H9 (cell line): ENCODE measurements around the gene PLPP6. TPM values are rescaled to one million over a fixed set of nuclear protein-coding genes. Genes with fewer than 3 reads are reported as not detected.
A peak's percentile ranks its signal among the peaks of the same experiment; 100 is the strongest.

ENCODE experiments used
- DNase-seq: peaks from one replicate; pipeline ENCODE4 v3.0.0-alpha.2; 2017
- H2AFZ ChIP-seq: one replicate; pipeline ENCODE4 v1.6.1; 2013; ENCODE audit warnings: mild to moderate bottlenecking, low read length, control low read depth, moderate library complexity
- H2AK5ac ChIP-seq: 2 replicates; pipeline ENCODE4 v1.6.1; 2013; ENCODE audit warnings: low read length, control low read depth, mixed read lengths; ENCODE audit not compliant: insufficient read length
- H2BK120ac ChIP-seq: one replicate; pipeline ENCODE4 v1.6.1; 2013; ENCODE audit warnings: low read depth, mild to moderate bottlenecking, low read length, control low read depth, inconsistent platforms; ENCODE audit not compliant: poor library complexity, severe bottlenecking
- H2BK12ac ChIP-seq: 2 replicates; pipeline ENCODE4 v1.6.1; 2013; ENCODE audit warnings: low read length, control low read depth, mixed read lengths, low read depth; ENCODE audit not compliant: insufficient read length
- H2BK15ac ChIP-seq: 2 replicates; pipeline ENCODE4 v1.6.1; 2013; ENCODE audit warnings: low read depth, low read length, control low read depth
- H2BK20ac ChIP-seq: one replicate; pipeline ENCODE4 v1.6.1; 2013; ENCODE audit warnings: low read depth, mild to moderate bottlenecking, low read length, control low read depth, inconsistent platforms; ENCODE audit not compliant: poor library complexity, severe bottlenecking
- H2BK5ac ChIP-seq: 2 replicates; pipeline ENCODE4 v1.6.1; 2013; ENCODE audit warnings: low read length, control low read depth, mixed read lengths; ENCODE audit not compliant: insufficient read length
- H3K14ac ChIP-seq: 2 replicates; pipeline ENCODE4 v1.6.1; 2013; ENCODE audit warnings: low read length, control low read depth; ENCODE audit not compliant: insufficient read depth
- H3K18ac ChIP-seq: 2 replicates; pipeline ENCODE4 v1.6.1; 2013; ENCODE audit warnings: low read depth, mild to moderate bottlenecking, mixed read lengths, low read length, control low read depth; ENCODE audit not compliant: insufficient read length
- H3K23ac ChIP-seq: 2 replicates; pipeline ENCODE4 v1.6.1; 2013; ENCODE audit warnings: low read length, control low read depth, mixed read lengths, low read depth; ENCODE audit not compliant: insufficient read length
- H3K23me2 ChIP-seq: 2 replicates; pipeline ENCODE4 v1.6.1; 2013; ENCODE audit warnings: low read depth, mild to moderate bottlenecking, mixed read lengths, low read length, control low read depth; ENCODE audit not compliant: insufficient read length, poor library complexity, severe bottlenecking
- H3K27ac ChIP-seq: 2 replicates; pipeline ENCODE4 v1.5.1; 2013; ENCODE audit warnings: low read length, control low read depth, mixed read lengths, low read depth; ENCODE audit not compliant: insufficient read length
- H3K27me3 ChIP-seq: 2 replicates; pipeline ENCODE4 v1.6.1; 2013; ENCODE audit warnings: low read length, control low read depth, inconsistent platforms; ENCODE audit not compliant: insufficient read depth
- H3K4ac ChIP-seq: 2 replicates; pipeline ENCODE4 v1.6.1; 2013; ENCODE audit warnings: low read depth, mild to moderate bottlenecking, control low read depth, inconsistent platforms, low read length, moderate library complexity
- H3K4me1 ChIP-seq: 2 replicates; pipeline ENCODE4 v1.6.1; 2013; ENCODE audit warnings: low read length, control low read depth, inconsistent platforms; ENCODE audit not compliant: insufficient read depth
- H3K4me2 ChIP-seq: 2 replicates; pipeline ENCODE4 v1.6.1; 2013; ENCODE audit warnings: low read length, control low read depth, mixed read lengths; ENCODE audit not compliant: insufficient read length, insufficient read depth
- H3K56ac ChIP-seq: 2 replicates; pipeline ENCODE4 v1.6.1; 2013; ENCODE audit warnings: low read depth, mild to moderate bottlenecking, mixed read lengths, low read length, control low read depth; ENCODE audit not compliant: insufficient read length
- H3K79me1 ChIP-seq: 2 replicates; pipeline ENCODE4 v1.6.1; 2013; ENCODE audit warnings: low read depth, mild to moderate bottlenecking, moderate library complexity, low read length, control low read depth, inconsistent platforms; ENCODE audit not compliant: insufficient read depth, poor library complexity, severe bottlenecking
- H3K79me2 ChIP-seq: 2 replicates; pipeline ENCODE4 v1.6.1; 2013; ENCODE audit warnings: low read length, control low read depth, inconsistent platforms; ENCODE audit not compliant: insufficient read depth
- H3K9ac ChIP-seq: 2 replicates; pipeline ENCODE4 v1.6.1; 2013; ENCODE audit warnings: low read length, control low read depth, mixed read lengths; ENCODE audit not compliant: insufficient read length; ENCODE audit errors: extremely low read depth
- H3K9me3 ChIP-seq: one replicate; pipeline ENCODE4 v1.6.1; 2013; ENCODE audit warnings: low read depth, low read length, inconsistent platforms; ENCODE audit not compliant: control insufficient read depth
- H3T11ph ChIP-seq: one replicate; pipeline ENCODE4 v1.6.1; 2013; ENCODE audit warnings: mild to moderate bottlenecking, low read length, control low read depth, inconsistent platforms
- H4K20me1 ChIP-seq: one replicate; pipeline ENCODE4 v1.6.1; 2013; ENCODE audit not compliant: control insufficient read depth, insufficient read length, insufficient read depth
- H4K5ac ChIP-seq: 2 replicates; pipeline ENCODE4 v1.6.1; 2013; ENCODE audit warnings: low read depth, mild to moderate bottlenecking, mixed read lengths, low read length, control low read depth; ENCODE audit not compliant: insufficient read length
- H4K8ac ChIP-seq: replicated peaks from 2 replicates; pipeline ENCODE4 v1.6.1; 2013; ENCODE audit warnings: low read length, control low read depth, mixed read lengths, low read depth; ENCODE audit not compliant: insufficient read length
- H4K91ac ChIP-seq: 2 replicates; pipeline ENCODE4 v1.6.1; 2013; ENCODE audit warnings: low read depth, mild to moderate bottlenecking, moderate library complexity, mixed read lengths, low read length, control low read depth; ENCODE audit not compliant: insufficient read length
- H3K27ac Mint-ChIP-seq, 3 experiments: 2 replicates in 2 of 3; 3 replicates in 1 of 3; pipeline ENCODE4 v1.8.0; 2020 to 2021; ENCODE audit warnings: mixed read lengths in 3 of 3, mild to moderate bottlenecking in 1 of 3, moderate library complexity in 1 of 3
- H3K27me3 Mint-ChIP-seq: 2 replicates; pipeline ENCODE4 v1.8.0; 2021; ENCODE audit warnings: low read depth, mild to moderate bottlenecking, moderate library complexity, mixed read lengths
- H3K36me3 Mint-ChIP-seq, 3 experiments: 2 replicates in 2 of 3; 3 replicates in 1 of 3; pipeline ENCODE4 v1.8.0; 2020 to 2021; ENCODE audit warnings: low read depth in 3 of 3, mixed read lengths in 3 of 3; ENCODE audit not compliant: insufficient read depth in 1 of 3
- H3K4me1 Mint-ChIP-seq, 2 experiments: 2 replicates each; pipeline ENCODE4 v1.8.0; 2020; ENCODE audit warnings: mixed read lengths in 2 of 2
- H3K4me3 Mint-ChIP-seq, 2 experiments: 2 replicates in 1 of 2; 3 replicates in 1 of 2; pipeline ENCODE4 v1.8.0; 2020 to 2021; ENCODE audit warnings: mild to moderate bottlenecking in 2 of 2, mixed read lengths in 2 of 2, moderate library complexity in 1 of 2
- H3K9me3 Mint-ChIP-seq, 2 experiments: 2 replicates in 1 of 2; 3 replicates in 1 of 2; pipeline ENCODE4 v1.8.0; 2020; ENCODE audit warnings: mild to moderate bottlenecking in 2 of 2, mixed read lengths in 2 of 2, moderate library complexity in 1 of 2
- CTCF ChIP-seq: fragments of 200-600 bp; sonication (generic); conservative IDR thresholded peaks from 3 replicates; pipeline ENCODE4 v1.8.0; 2021; ENCODE audit warnings: antibody characterized with exemption, mild to moderate bottlenecking
- WGBS: extraction: QIAGEN DNeasy Blood & Tissue Kit; methylation state at CpG from one replicate; pipeline ENCODE4 v1.1.7; 2013; ENCODE audit warnings: missing lambda C conversion rate, low lambda C conversion rate, mixed read lengths; ENCODE audit not compliant: insufficient read length; ENCODE audit errors: extremely low coverage; 5-methylcytosine and 5-hydroxymethylcytosine counted together
- total RNA-seq: library from RNA; stranded (reverse); gene quantifications from 2 replicates; pipeline ENCODE4 v1.2.1, GENCODE V29; 2021

PLPP6 gene
- total RNA-seq, 1 experiment from 2014 or later: 7.6 TPM

- no peaks in the 10 kb centered on the region for H3K9me3 ChIP-seq
- 0 out of 4 replicates have a peak, but pooled peaks cover 0 to 2% of the 10 kb centered on the region in 2 experiments for H3K4me1 Mint-ChIP-seq
- H4K91ac ChIP-seq: no peak overlapping the region
- H3K27ac Mint-ChIP-seq: no peak overlapping the region
- H2AFZ ChIP-seq: no peak overlapping the region
- no peak overlapping the region for H4K8ac ChIP-seq
- H3K23ac ChIP-seq: no peak overlapping the region
- no peak overlapping the region for H2BK5ac ChIP-seq
- peak overlapping the region; percentile 71 for H3K9ac ChIP-seq
- no peak for DNase-seq
- H3K18ac ChIP-seq: no peak overlapping the region
- H2AK5ac ChIP-seq: no peak overlapping the region
- no peak overlapping the region for H2BK15ac ChIP-seq
- no peaks in the 10 kb centered on the region for H3K27me3 ChIP-seq
- no peak overlapping the region for H3K4ac ChIP-seq
- H3T11ph ChIP-seq: no peak overlapping the region
- peaks cover 8% of the 10 kb centered on the region; the same call in 1 of the 2 replicates for H3K79me2 ChIP-seq
- H3K27ac ChIP-seq: no peak overlapping the region
- H3K9me3 Mint-ChIP-seq: no peaks in the 10 kb centered on the region
- no peak overlapping the region for H2BK120ac ChIP-seq
- H4K5ac ChIP-seq: no peak overlapping the region
- H2BK20ac ChIP-seq: no peak overlapping the region
- H3K4me3 Mint-ChIP-seq: no peak overlapping the region
- no peak overlapping the region for H3K56ac ChIP-seq
- TF ChIP-seq CTCF: no peak
- no peaks in the 10 kb centered on the region for H4K20me1 ChIP-seq
- H3K4me2 ChIP-seq: peak overlapping the region; percentile 93
- no peaks in the 10 kb centered on the region for H3K79me1 ChIP-seq
- no peak overlapping the region for H2BK12ac ChIP-seq
- WGBS: no CpG with 5 or more reads among the region's 10 CpGs
- H3K27me3 Mint-ChIP-seq: no peaks in the 10 kb centered on the region; the same call in 1 of the 2 replicates
- H3K14ac ChIP-seq: peak overlapping the region; percentile 44; the same call in 1 of the 2 replicates
- H3K23me2 ChIP-seq: peaks cover 9% of the 10 kb centered on the region
- H3K36me3 Mint-ChIP-seq: peaks cover 0 to 5% (median 5%) of the 10 kb centered on the region in 3 experiments; a peak in 4 of 7 replicates
- no peaks in the 10 kb centered on the region; the same call in 1 of the 2 replicates for H3K4me1 ChIP-seq
Observed at GRCh38 chr9:4680173-4680525, 18.1 kb downstream of the PLPP6 start.
